ENCODE results near the gene ARHGAP10.

DNA sequence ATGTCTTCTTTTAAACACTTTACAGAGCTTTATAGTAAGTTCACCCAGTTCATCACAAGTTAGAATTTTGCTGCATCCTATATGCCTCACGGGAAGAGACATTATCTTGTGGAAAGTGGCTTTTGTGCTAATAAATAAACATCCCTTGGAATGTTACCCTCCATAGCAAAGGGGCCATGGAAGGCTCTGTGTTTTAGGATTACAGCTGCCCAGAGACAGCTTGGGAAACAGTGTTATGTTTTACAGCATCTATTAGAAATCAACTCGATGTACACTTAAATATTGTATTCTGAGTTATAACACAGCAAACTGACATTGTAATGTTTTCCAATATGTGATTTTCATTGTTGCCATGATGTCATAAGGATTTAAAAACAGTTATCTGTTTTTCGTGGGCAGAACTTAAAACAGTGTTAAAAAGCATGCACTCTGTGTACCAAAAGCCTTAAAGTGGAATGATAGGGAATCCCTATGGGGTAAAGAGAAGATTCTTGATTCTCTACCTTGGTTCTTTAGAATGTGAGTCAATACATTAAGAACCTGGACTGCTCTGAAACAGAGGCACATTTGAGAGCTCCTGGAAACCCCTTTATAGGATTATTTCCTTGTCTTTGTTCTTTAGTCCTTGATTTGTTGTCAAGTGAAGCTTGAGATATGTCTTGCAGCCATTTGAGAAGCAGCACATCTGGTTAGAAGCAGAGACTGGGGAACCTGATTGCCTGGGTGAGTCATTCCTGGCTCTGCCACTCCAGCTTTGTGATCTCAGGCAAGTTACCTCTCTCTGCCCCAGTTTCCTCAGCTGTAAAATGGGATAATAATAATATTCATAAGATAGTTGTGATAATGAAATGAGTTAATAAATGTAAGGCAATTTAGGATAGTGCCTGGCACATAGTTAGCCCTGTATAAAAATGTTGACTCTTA lies 41.6 kb downstream of the ARHGAP10 start:
- TF ChIP-seq, protein P1, sequence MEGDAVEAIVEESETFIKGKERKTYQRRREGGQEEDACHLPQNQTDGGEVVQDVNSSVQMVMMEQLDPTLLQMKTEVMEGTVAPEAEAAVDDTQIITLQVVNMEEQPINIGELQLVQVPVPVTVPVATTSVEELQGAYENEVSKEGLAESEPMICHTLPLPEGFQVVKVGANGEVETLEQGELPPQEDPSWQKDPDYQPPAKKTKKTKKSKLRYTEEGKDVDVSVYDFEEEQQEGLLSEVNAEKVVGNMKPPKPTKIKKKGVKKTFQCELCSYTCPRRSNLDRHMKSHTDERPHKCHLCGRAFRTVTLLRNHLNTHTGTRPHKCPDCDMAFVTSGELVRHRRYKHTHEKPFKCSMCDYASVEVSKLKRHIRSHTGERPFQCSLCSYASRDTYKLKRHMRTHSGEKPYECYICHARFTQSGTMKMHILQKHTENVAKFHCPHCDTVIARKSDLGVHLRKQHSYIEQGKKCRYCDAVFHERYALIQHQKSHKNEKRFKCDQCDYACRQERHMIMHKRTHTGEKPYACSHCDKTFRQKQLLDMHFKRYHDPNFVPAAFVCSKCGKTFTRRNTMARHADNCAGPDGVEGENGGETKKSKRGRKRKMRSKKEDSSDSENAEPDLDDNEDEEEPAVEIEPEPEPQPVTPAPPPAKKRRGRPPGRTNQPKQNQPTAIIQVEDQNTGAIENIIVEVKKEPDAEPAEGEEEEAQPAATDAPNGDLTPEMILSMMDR (conservative IDR thresholded peaks at IDR 0.05; ENCODE audit: low read length), result no peak
- no peak for TF ChIP-seq EZH2phosphoT487 (IDR thresholded peaks at IDR 0.05; ENCODE audit: borderline replicate concordance, low read depth, low read length)
